Trophoblast cell (in vitro differentiated cells and primary cell): ENCODE data around the gene KLHL21.

ENCODE experiments used
- DNase-seq, 2 donors: peaks; one replicate each; pipeline ENCODE4 v3.0.0-alpha.2; 2016
- H2AFZ ChIP-seq: 2 replicates; pipeline ENCODE4 v1.6.1; 2013; ENCODE audit warnings: low read length, moderate library complexity, mild to moderate bottlenecking; ENCODE audit not compliant: insufficient read depth, poor library complexity
- H2AK5ac ChIP-seq: 2 replicates; pipeline ENCODE4 v1.6.1; 2013; ENCODE audit warnings: mild to moderate bottlenecking, low read length
- H2BK120ac ChIP-seq: 2 replicates; pipeline ENCODE4 v1.6.1; 2013; ENCODE audit warnings: low read length, mild to moderate bottlenecking, moderate library complexity; ENCODE audit not compliant: insufficient read depth, poor library complexity
- H2BK12ac ChIP-seq: 2 replicates; pipeline ENCODE4 v1.6.1; 2013; ENCODE audit warnings: mild to moderate bottlenecking, low read length, moderate library complexity
- H2BK5ac ChIP-seq: 2 replicates; pipeline ENCODE4 v1.6.1; 2013; ENCODE audit warnings: low read length, low read depth, moderate library complexity, mild to moderate bottlenecking; ENCODE audit not compliant: poor library complexity
- H3K14ac ChIP-seq: 2 replicates; pipeline ENCODE4 v1.6.1; 2013; ENCODE audit warnings: mild to moderate bottlenecking, low read length
- H3K18ac ChIP-seq: 2 replicates; pipeline ENCODE4 v1.6.1; 2013; ENCODE audit warnings: mild to moderate bottlenecking, low read length
- H3K23ac ChIP-seq: 2 replicates; pipeline ENCODE4 v1.6.1; 2013; ENCODE audit warnings: low read length
- H3K27ac ChIP-seq: 2 replicates; pipeline ENCODE4 v1.5.1; 2013; ENCODE audit warnings: low read depth, mild to moderate bottlenecking, inconsistent platforms, low read length, moderate library complexity
- H3K27me3 ChIP-seq: 2 replicates; pipeline ENCODE4 v1.6.1; 2013; ENCODE audit warnings: inconsistent platforms, mild to moderate bottlenecking, low read length, moderate library complexity; ENCODE audit not compliant: insufficient read depth
- H3K36me3 ChIP-seq, 2 experiments: 1 replicate in 1 of 2; 2 replicates in 1 of 2; pipeline ENCODE4 v1.6.1; 2013; ENCODE audit warnings: low read length in 2 of 2, mild to moderate bottlenecking in 2 of 2, moderate library complexity in 1 of 2; ENCODE audit not compliant: insufficient read depth in 2 of 2, control insufficient read depth in 1 of 2
- H3K4ac ChIP-seq: 2 replicates; pipeline ENCODE4 v1.6.1; 2013; ENCODE audit warnings: low read depth, mild to moderate bottlenecking, low read length, moderate library complexity
- H3K4me1 ChIP-seq, 2 experiments: 1 replicate in 1 of 2; 2 replicates in 1 of 2; pipeline ENCODE4 v1.6.1; 2013; ENCODE audit warnings: low read length in 2 of 2, mild to moderate bottlenecking in 2 of 2, moderate library complexity in 1 of 2; ENCODE audit not compliant: insufficient read depth in 2 of 2, control insufficient read depth in 1 of 2
- H3K4me2 ChIP-seq: 2 replicates; pipeline ENCODE4 v1.6.1; 2013; ENCODE audit warnings: inconsistent platforms, mild to moderate bottlenecking, low read length, moderate library complexity
- H3K4me3 ChIP-seq: 2 replicates; pipeline ENCODE4 v1.5.1; 2013; ENCODE audit warnings: mild to moderate bottlenecking, low read depth, low read length, inconsistent platforms
- H3K79me1 ChIP-seq: one replicate; pipeline ENCODE4 v1.6.1; 2013; ENCODE audit warnings: low read length
- H3K79me2 ChIP-seq: 2 replicates; pipeline ENCODE4 v1.6.1; 2013; ENCODE audit warnings: low read length, mild to moderate bottlenecking; ENCODE audit not compliant: control insufficient read depth, insufficient read depth, poor library complexity
- H3K9ac ChIP-seq: 2 replicates; pipeline ENCODE4 v1.6.1; 2013; ENCODE audit warnings: mild to moderate bottlenecking, low read length
- H3K9me3 ChIP-seq: 2 replicates; pipeline ENCODE4 v1.6.1; 2013; ENCODE audit warnings: low read depth, mild to moderate bottlenecking, control low read depth, inconsistent platforms, low read length; ENCODE audit not compliant: insufficient read depth
- H4K12ac ChIP-seq: 2 replicates; pipeline ENCODE4 v1.6.1; 2013; ENCODE audit warnings: low read depth, mild to moderate bottlenecking, low read length, moderate library complexity
- H4K8ac ChIP-seq: 2 replicates; pipeline ENCODE4 v1.6.1; 2013; ENCODE audit warnings: low read depth, mild to moderate bottlenecking, low read length, moderate library complexity
- H4K91ac ChIP-seq: one replicate; pipeline ENCODE4 v1.6.1; 2013; ENCODE audit warnings: low read depth, mild to moderate bottlenecking, low read length, moderate library complexity
- WGBS: extraction: QIAGEN DNeasy Blood & Tissue Kit; methylation state at CpG from one replicate; pipeline ENCODE4 v1.1.7; 2013; ENCODE audit warnings: missing lambda C conversion rate; ENCODE audit not compliant: insufficient read length, insufficient coverage; ENCODE audit errors: extremely low coverage; 5-methylcytosine and 5-hydroxymethylcytosine counted together

The KLHL21 gene

GRCh38 chr1:6570987-6571386 lies 31.7 kb downstream of the KLHL21 start:
- H3K14ac ChIP-seq: no peak overlapping the region
- WGBS: no CpG with 5 or more reads among the region's 5 CpGs
- H3K4ac ChIP-seq: no peak overlapping the region
- no peak overlapping the region for H4K12ac ChIP-seq
- DNase-seq: no peak
- H3K79me2 ChIP-seq: no peaks in the 10 kb centered on the region
- H2AFZ ChIP-seq: no peak overlapping the region
- H3K18ac ChIP-seq: no peak overlapping the region
- H3K9me3 ChIP-seq: peaks cover 7% of the 10 kb centered on the region
- no peak overlapping the region for H3K4me2 ChIP-seq
- H3K23ac ChIP-seq: no peak overlapping the region
- no peak overlapping the region for H2BK120ac ChIP-seq
- H2AK5ac ChIP-seq: no peak overlapping the region
- H2BK12ac ChIP-seq: no peak overlapping the region
- H4K91ac ChIP-seq: no peak overlapping the region
- H3K79me1 ChIP-seq: no peaks in the 10 kb centered on the region
- no peaks in the 10 kb centered on the region for H3K4me1 ChIP-seq
- H3K27ac ChIP-seq: no peak overlapping the region
- no peaks in the 10 kb centered on the region for H3K36me3 ChIP-seq
- no peak overlapping the region for H3K9ac ChIP-seq
- H2BK5ac ChIP-seq: no peak overlapping the region
- no peak overlapping the region for H3K4me3 ChIP-seq
- H4K8ac ChIP-seq: no peak overlapping the region
- no peaks in the 10 kb centered on the region for H3K27me3 ChIP-seq

DNA sequence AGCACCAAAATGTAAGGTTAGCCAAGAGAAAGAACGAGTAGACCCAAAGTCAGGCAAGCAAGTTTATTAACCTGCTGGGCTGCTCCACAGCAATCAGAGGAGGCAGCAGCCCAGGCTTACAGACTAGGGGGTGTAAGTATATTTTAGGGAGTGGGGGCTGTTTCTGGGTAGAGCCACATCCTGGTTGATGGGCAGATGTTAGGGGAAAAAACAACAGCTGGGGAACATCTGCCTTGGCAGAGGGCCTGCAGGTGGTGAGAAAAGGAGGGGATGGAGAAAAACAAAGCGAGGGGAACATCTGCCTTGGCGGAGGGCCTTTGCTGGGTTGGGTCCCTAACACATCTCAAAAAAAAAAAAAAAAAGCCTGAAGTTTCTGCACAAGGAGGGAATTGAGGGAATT lies 32.6 kb downstream of the KLHL21 start:
- Histone ChIP-seq H2BK120ac (no peak overlapping the region), H3K36me3 (no peaks in the 10 kb centered on the region), H3K4ac (no peak overlapping the region), H3K23ac (no peak overlapping the region), H3K9ac (no peak overlapping the region), H4K8ac (no peak overlapping the region), H3K14ac (no peak overlapping the region), H3K4me3 (no peak overlapping the region), H2BK12ac (no peak overlapping the region), H3K4me2 (no peak overlapping the region), H4K12ac (no peak overlapping the region), H3K4me1 (no peaks in the 10 kb centered on the region), H3K18ac (no peak overlapping the region), H3K27me3 (no peaks in the 10 kb centered on the region), H2AFZ (no peak overlapping the region), H3K79me1 (no peaks in the 10 kb centered on the region), H3K27ac (no peak overlapping the region), H4K91ac (no peak overlapping the region), H3K79me2 (no peaks in the 10 kb centered on the region), H3K9me3 (peaks cover 7% of the 10 kb centered on the region), H2BK5ac (no peak overlapping the region), H2AK5ac (no peak overlapping the region)
- no CpG with 5 or more reads among the region's 3 CpGs for whole genome bisulfite sequencing
- no peak for DNase-seq

DNA sequence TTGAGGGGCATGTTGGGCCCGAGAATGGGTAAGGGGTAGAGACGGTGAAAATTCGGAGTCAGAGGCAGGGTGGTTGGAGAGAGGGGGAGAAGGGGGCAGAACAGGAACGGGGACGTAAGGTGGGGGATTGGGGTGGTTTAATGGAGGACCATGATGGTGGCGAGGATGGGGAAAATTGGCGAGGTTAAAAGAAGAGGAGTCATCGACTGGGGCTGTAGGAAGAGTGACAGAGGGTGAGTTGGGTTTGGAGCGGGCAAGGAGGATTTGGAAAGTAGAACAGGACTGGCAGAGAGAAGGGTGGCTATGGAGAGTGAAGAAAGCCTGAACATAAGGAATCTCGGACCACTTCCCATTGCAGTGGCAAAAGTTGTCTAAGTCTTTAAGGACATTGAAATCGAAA lies 33.6 kb downstream of the KLHL21 start:
- DNase-seq: no peak
- Histone ChIP-seq H3K9ac (no peak overlapping the region), H2BK5ac (no peak overlapping the region), H2AK5ac (no peak overlapping the region), H4K8ac (no peak overlapping the region), H3K23ac (no peak overlapping the region), H3K36me3 (no peaks in the 10 kb centered on the region), H3K79me1 (no peaks in the 10 kb centered on the region), H3K4me2 (no peak overlapping the region), H2BK12ac (no peak overlapping the region), H3K4me1 (no peaks in the 10 kb centered on the region), H3K4me3 (no peak overlapping the region), H3K27me3 (peaks cover 3% of the 10 kb centered on the region), H3K79me2 (no peaks in the 10 kb centered on the region), H4K91ac (no peak overlapping the region), H3K4ac (no peak overlapping the region), H3K14ac (no peak overlapping the region), H2BK120ac (no peak overlapping the region), H2AFZ (no peak overlapping the region), H3K27ac (no peak overlapping the region), H3K18ac (no peak overlapping the region), H3K9me3 (peaks cover 7% of the 10 kb centered on the region), H4K12ac (no peak overlapping the region)
- 100% methylated on average over 5 of the region's 11 CpGs for WGBS

- peaks cover 2% of the 10 kb centered on the region for H3K9me3 ChIP-seq
- H2BK12ac ChIP-seq: no peak overlapping the region
- no peaks in the 10 kb centered on the region for H3K79me2 ChIP-seq
- DNase-seq: no peak
- WGBS: no CpG with 5 or more reads among the region's 9 CpGs
- no peak overlapping the region for H4K12ac ChIP-seq
- no peaks in the 10 kb centered on the region for H3K36me3 ChIP-seq
- no peak overlapping the region for H2AFZ ChIP-seq
- H3K79me1 ChIP-seq: no peaks in the 10 kb centered on the region
- no peak overlapping the region for H3K4ac ChIP-seq
- no peak overlapping the region for H3K14ac ChIP-seq
- H2BK120ac ChIP-seq: no peak overlapping the region
- no peak overlapping the region for H3K4me3 ChIP-seq
- H3K9ac ChIP-seq: no peak overlapping the region
- no peak overlapping the region for H3K27ac ChIP-seq
- H2BK5ac ChIP-seq: no peak overlapping the region
- H2AK5ac ChIP-seq: no peak overlapping the region
- peaks cover 3% of the 10 kb centered on the region for H3K27me3 ChIP-seq
- H3K4me2 ChIP-seq: no peak overlapping the region
- no peak overlapping the region for H4K91ac ChIP-seq
- H3K18ac ChIP-seq: no peak overlapping the region
- H4K8ac ChIP-seq: no peak overlapping the region
- H3K23ac ChIP-seq: no peak overlapping the region
- H3K4me1 ChIP-seq: no peaks in the 10 kb centered on the region
These were observed 42.4 kb downstream of the KLHL21 start for GRCh38 chr1:6560267-6560666.
